Measurements from ENCODE around the gene NUP210L. TPM values are rescaled to one million over a fixed set of nuclear protein-coding genes. Genes with fewer than 3 reads are reported as not detected.

Gene NUP210L
- total RNA-seq: not detected

GRCh38 chr1:154154534-154155191 lies at the start of gene NUP210L:
TSS of gene NUP210L (minus strand) at chr1:154155073.
- no peaks in the 10 kb centered on the region for H3K9me3 ChIP-seq
- H3K4me3 ChIP-seq: peak within 1 kb of the TSS; percentile 1 to 32
- TF ChIP-seq CTCF (IDR thresholded peaks at IDR 0.05): no peak
- peaks cover 15 to 32% of the 10 kb centered on the region in 2 donors for H3K36me3 ChIP-seq
- DNase-seq (ENCODE audit: low spot score in 2 of 2): peak; percentile 35 to 91
- H3K4me1 ChIP-seq: peaks cover 4 to 30% of the 10 kb centered on the region in 2 donors
- no peaks in the 10 kb centered on the region for H3K27me3 ChIP-seq
- H3K27ac ChIP-seq: peak within 1 kb of the TSS; percentile 88 to 94
- intact Hi-C loops (cut with DNase I): loop anchor here (10.0 kb wide), 1 partner anchor 360 kb away; no protein-coding TSS in a partner anchor

GRCh38 chr1:154199563-154199879 lies 44.6 kb upstream of the NUP210L start:
- no peak for DNase-seq (ENCODE audit: low spot score in 2 of 2)
- H3K27me3 ChIP-seq: no peaks in the 10 kb centered on the region
- H3K9me3 ChIP-seq: no peaks in the 10 kb centered on the region
- intact Hi-C loops (cut with DNase I): loop anchor here (1.0 kb wide), 1 partner anchor 73 kb away; the partner anchor contains the start of gene HAX1
- no peaks in the 10 kb centered on the region for H3K36me3 ChIP-seq
- peak overlapping the region in 1 of 2 donors; percentile 26 for H3K27ac ChIP-seq
- TF ChIP-seq CTCF (IDR thresholded peaks at IDR 0.05): no peak
- no peaks in the 10 kb centered on the region for H3K4me1 ChIP-seq
- H3K4me3 ChIP-seq: peak overlapping the region in 1 of 2 donors; percentile 22

GRCh38 chr1:154198756-154199562 lies 44.1 kb upstream of the NUP210L start:
- peak; percentile 23 to 52 (median 50) for TF ChIP-seq CTCF (IDR thresholded peaks at IDR 0.05)
- Histone ChIP-seq H3K27me3 (no peaks in the 10 kb centered on the region), H3K4me3 (peak overlapping the region in 1 of 2 donors; percentile 22), H3K4me1 (no peaks in the 10 kb centered on the region), H3K9me3 (no peaks in the 10 kb centered on the region), H3K27ac (peak overlapping the region in 1 of 2 donors; percentile 26), H3K36me3 (no peaks in the 10 kb centered on the region)
- peak in 1 of 2 donors; percentile 77 for DNase-seq (ENCODE audit: low spot score in 2 of 2)
- intact Hi-C loops (cut with DNase I): loop anchor here (1.0 kb wide), 1 partner anchor 73 kb away; the partner anchor contains the start of gene HAX1

GRCh38 chr1:154193821-154194220 lies 38.9 kb upstream of the NUP210L start:
- no peak for TF ChIP-seq CTCF (IDR thresholded peaks at IDR 0.05)
- intact Hi-C loops (cut with DNase I): no loop called here
- Histone ChIP-seq H3K36me3 (no peaks in the 10 kb centered on the region), H3K4me3 (no peak overlapping the region), H3K4me1 (no peaks in the 10 kb centered on the region), H3K27me3 (no peaks in the 10 kb centered on the region), H3K9me3 (no peaks in the 10 kb centered on the region), H3K27ac (no peak overlapping the region)
- DNase-seq (ENCODE audit: low spot score in 2 of 2): no peak

GRCh38 chr1:154192476-154192875 lies 37.6 kb upstream of the NUP210L start:
- H3K4me3 ChIP-seq: no peak overlapping the region
- no peaks in the 10 kb centered on the region for H3K27me3 ChIP-seq
- H3K27ac ChIP-seq: no peak overlapping the region
- no peaks in the 10 kb centered on the region for H3K9me3 ChIP-seq
- no peaks in the 10 kb centered on the region for H3K36me3 ChIP-seq
- intact Hi-C loops (cut with DNase I): no loop called here
- no peaks in the 10 kb centered on the region for H3K4me1 ChIP-seq
- TF ChIP-seq CTCF (IDR thresholded peaks at IDR 0.05): no peak
- DNase-seq (ENCODE audit: low spot score in 2 of 2): no peak

All from ascending aorta (tissue), 2 donors.